H1 (cell line): ENCODE data around the gene KATNIP.

Experiments
- CTCF ChIP-seq, 3 experiments: IDR thresholded peaks; 1 replicate in 2 of 3; 2 replicates in 1 of 3; pipeline versions ENCODE4 v1.5.1 to v1.6.1; 2011; ENCODE audit warnings: low read length in 3 of 3, mild to moderate bottlenecking in 3 of 3, inconsistent platforms in 2 of 3, low read depth in 1 of 3, moderate library complexity in 1 of 3; ENCODE audit not compliant: insufficient read depth in 1 of 3; ENCODE audit errors: control extremely low read depth in 1 of 3
- EZH2 ChIP-seq: fragments of 200-600 bp; sonication (generic); IDR thresholded peaks from 2 replicates; pipeline ENCODE4 v1.7.1; 2012; ENCODE audit warnings: low read depth, mild to moderate bottlenecking, moderate library complexity, low read length, inconsistent platforms; ENCODE audit not compliant: severe bottlenecking
- FOSL1 ChIP-seq: IDR thresholded peaks from 2 replicates; pipeline ENCODE4 v1.6.1; 2011; ENCODE audit warnings: mild to moderate bottlenecking, low read depth, low read length, moderate library complexity; ENCODE audit not compliant: insufficient read depth
- KDM1A ChIP-seq: fragments of 200-600, 300-600 bp; sonication (generic); IDR thresholded peaks from 2 replicates; pipeline ENCODE4 v1.7.1; 2016; ENCODE audit warnings: mild to moderate bottlenecking, low read length, borderline replicate concordance
- POLR2A ChIP-seq, 2 experiments: IDR thresholded peaks; 1 replicate in 1 of 2; 2 replicates in 1 of 2; pipeline ENCODE4 v1.6.1; 2011; ENCODE audit warnings: low read depth in 2 of 2, low read length in 2 of 2, mild to moderate bottlenecking in 2 of 2; ENCODE audit errors: control extremely low read depth in 1 of 2
- RAD21 ChIP-seq, 2 experiments: IDR thresholded peaks in 1 of 2; conservative IDR thresholded peaks in 1 of 2; 2 replicates each; pipeline ENCODE4 v1.6.1; 2011; ENCODE audit warnings: low read depth in 2 of 2, low read length in 2 of 2, improper control_type of control experiment in 1 of 2, inconsistent platforms in 1 of 2, mild to moderate bottlenecking in 1 of 2, moderate library complexity in 1 of 2

DNA sequence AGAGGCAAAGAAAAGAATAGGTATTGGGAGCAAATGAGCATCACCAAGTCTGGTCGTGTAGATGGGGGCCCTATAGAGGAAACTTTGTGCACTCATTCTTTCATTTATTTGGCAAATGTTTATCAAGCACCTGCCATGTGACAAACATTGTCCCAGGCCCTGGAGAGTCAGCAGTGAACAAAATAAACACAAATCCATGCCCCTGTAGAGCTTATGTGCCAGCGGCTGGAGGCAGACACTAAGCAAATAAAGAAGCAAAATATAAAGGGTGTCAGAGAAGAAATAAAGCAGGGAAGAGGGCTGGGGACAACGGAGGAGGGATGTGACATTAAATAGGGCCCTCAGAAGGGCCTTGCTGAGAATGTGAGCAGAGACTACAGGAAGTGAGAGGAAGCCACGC is 45.5 kb downstream of the KATNIP start:
- TF ChIP-seq EZH2 = no peak
- no peak for TF ChIP-seq CTCF (IDR thresholded peaks at IDR 0.05; ENCODE audit: control extremely low read depth in 1 of 3, insufficient read depth in 1 of 3, low read depth in 1 of 3, low read length in 3 of 3)
- no peak for TF ChIP-seq KDM1A
- TF ChIP-seq POLR2A (IDR thresholded peaks at IDR 0.05; ENCODE audit: control extremely low read depth in 1 of 2, low read depth in 2 of 2, low read length in 2 of 2) = no peak
- TF ChIP-seq FOSL1 = no peak
- TF ChIP-seq RAD21 (IDR thresholded peaks at IDR 0.05 in 1 of 2, conservative IDR thresholded peaks at IDR 0.05 in 1 of 2; ENCODE audit: low read depth in 2 of 2, low read length in 2 of 2) = no peak
